Endothelial cell of umbilical vein (primary cell): ENCODE measurements around the gene PLCD4. TPM values are rescaled to one million over a fixed set of nuclear protein-coding genes. Genes with fewer than 3 reads are reported as not detected.

Experiments
- BruUV-seq: library from RNA; stranded (reverse); fragments of 400-500 nt; replicated peaks from 2 replicates; lab custom pipeline; 2021; lab: Mats Ljungman, UMichigan
- CTCF ChIA-PET: fragments of 300-600, 350-600 bp; sonication (Branson Sonifier 250); formaldehyde crosslinking; loops from one replicate; lab custom pipeline; 2021; ENCODE audit warnings: antibody characterized with exemption, inconsistent platforms; lab: Charles Lee
- POLR2A ChIA-PET: fragments of 300-600, 350-600 bp; sonication (Branson Sonifier 250); formaldehyde crosslinking; loops from one replicate; lab custom pipeline; 2021; ENCODE audit warnings: antibody characterized with exemption, inconsistent platforms; lab: Charles Lee
- DNase-seq: peaks from one replicate; pipeline ENCODE4 v3.0.0-alpha.2; 2011; ENCODE audit warnings: low read depth, low spot score
- FAIRE-seq: peaks from 2 replicates; lab custom pipeline; 2011; peaks lifted over from hg19 to GRCh38; lab: Jason Lieb, UNC
- H2AFZ ChIP-seq: 2 replicates; pipeline ENCODE4 v1.6.0; 2012; ENCODE audit warnings: low read depth, low read length, control low read depth, inconsistent platforms
- H3K27ac ChIP-seq: 2 replicates; pipeline ENCODE4 v1.5.1; 2011; ENCODE audit warnings: low read depth, mild to moderate bottlenecking, control low read depth, low read length, moderate library complexity; ENCODE audit not compliant: insufficient read depth
- H3K27me3 ChIP-seq, 2 experiments: 2 replicates each; pipeline versions ENCODE4 v1.6.0 to v1.6.1; 2011; ENCODE audit warnings: low read length in 2 of 2, mixed read lengths in 1 of 2; ENCODE audit not compliant: control insufficient read depth in 2 of 2, insufficient read depth in 2 of 2
- H3K36me3 ChIP-seq, 2 experiments: 2 replicates in 1 of 2; 3 replicates in 1 of 2; pipeline ENCODE4 v1.5.1; 2011; ENCODE audit warnings: low read length in 2 of 2, mild to moderate bottlenecking in 1 of 2, moderate library complexity in 1 of 2; ENCODE audit not compliant: control insufficient read depth in 2 of 2, insufficient read depth in 2 of 2; ENCODE audit errors: extremely low read depth in 1 of 2
- H3K4me1 ChIP-seq: 3 replicates; pipeline ENCODE4 v1.5.1; 2011; ENCODE audit warnings: mild to moderate bottlenecking, low read length; ENCODE audit not compliant: control insufficient read depth, insufficient read depth; ENCODE audit errors: extremely low read depth
- H3K4me2 ChIP-seq: 2 replicates; pipeline ENCODE4 v1.6.1; 2011; ENCODE audit warnings: low read length, control low read depth, mixed read lengths; ENCODE audit not compliant: insufficient read depth
- H3K4me3 ChIP-seq, 3 experiments: fragments of 200-600 bp in 1 of 3; sonication (generic), shearing (Covaris generic) in 1 of 3; replicated peaks in 1 of 3; 2 replicates each; pipeline ENCODE4 v1.5.1; 2011 to 2016; ENCODE audit warnings: control low read depth in 3 of 3, low read length in 3 of 3, mild to moderate bottlenecking in 2 of 3, inconsistent platforms in 1 of 3, low read depth in 1 of 3, moderate library complexity in 1 of 3; ENCODE audit not compliant: insufficient read depth in 1 of 3
- H3K79me2 ChIP-seq: 2 replicates; pipeline ENCODE4 v1.6.0; 2012; ENCODE audit warnings: low read length, inconsistent platforms; ENCODE audit not compliant: control insufficient read depth, insufficient read depth
- H3K9ac ChIP-seq: replicated peaks from 2 replicates; pipeline ENCODE3; 2011; ENCODE audit warnings: low read length, control low read depth; ENCODE audit not compliant: insufficient read depth; ENCODE audit errors: extremely low read depth
- H3K9me1 ChIP-seq: replicated peaks from 3 replicates; pipeline ENCODE4 v1.6.0; 2011; ENCODE audit warnings: mild to moderate bottlenecking, low read length; ENCODE audit not compliant: control insufficient read depth, insufficient read depth; ENCODE audit errors: extremely low read depth
- H3K9me3 ChIP-seq: replicated peaks from 2 replicates; pipeline ENCODE4 v1.5.1; 2012; ENCODE audit warnings: low read length, inconsistent platforms; ENCODE audit not compliant: control insufficient read depth, insufficient read depth
- H4K20me1 ChIP-seq: replicated peaks from 2 replicates; pipeline ENCODE3; 2011; ENCODE audit warnings: mild to moderate bottlenecking, low read length; ENCODE audit not compliant: control insufficient read depth, insufficient read depth; ENCODE audit errors: extremely low read depth
- CTCF ChIP-seq, 2 donors: IDR thresholded peaks; 1 replicate in 1 of 2; 2 replicates in 1 of 2; pipeline ENCODE4 v1.5.1; 2011; ENCODE audit warnings: low read length in 2 of 2, mild to moderate bottlenecking in 2 of 2, moderate library complexity in 2 of 2, control low read depth in 1 of 2, inconsistent platforms in 1 of 2, low read depth in 1 of 2; ENCODE audit not compliant: insufficient read depth in 1 of 2; ENCODE audit errors: extremely low read depth in 1 of 2
- EZH2 ChIP-seq: IDR thresholded peaks from 2 replicates; pipeline ENCODE4 v1.6.1; 2012; ENCODE audit warnings: borderline replicate concordance, low read depth, mild to moderate bottlenecking, moderate library complexity, low read length, inconsistent platforms; ENCODE audit not compliant: severe bottlenecking
- FOS ChIP-seq: IDR thresholded peaks from 2 replicates; pipeline ENCODE4 v1.6.1; 2011; ENCODE audit warnings: mild to moderate bottlenecking, low read length, moderate library complexity, borderline replicate concordance; ENCODE audit not compliant: insufficient read depth
- GATA2 ChIP-seq: IDR thresholded peaks from 2 replicates; pipeline ENCODE4 v1.7.0; 2011; ENCODE audit warnings: low read depth, mild to moderate bottlenecking, moderate library complexity, mixed read lengths, low read length; ENCODE audit not compliant: insufficient read length, insufficient read depth
- JUN ChIP-seq: IDR thresholded peaks from 2 replicates; pipeline ENCODE4 v1.6.1; 2011; ENCODE audit warnings: borderline replicate concordance, low read depth; ENCODE audit not compliant: insufficient read length, insufficient read depth
- MAX ChIP-seq: IDR thresholded peaks from 2 replicates; pipeline ENCODE4 v1.6.1; 2011; ENCODE audit not compliant: insufficient read depth, insufficient read length
- MYC ChIP-seq: IDR thresholded peaks from one replicate; pipeline ENCODE4 v1.6.1; 2011; ENCODE audit warnings: mild to moderate bottlenecking, low read depth, low read length
- POLR2A ChIP-seq: IDR thresholded peaks from 2 replicates; pipeline ENCODE4 v1.6.1; 2012; ENCODE audit warnings: low read depth, mild to moderate bottlenecking, control low read depth, low read length
- POLR2AphosphoS5 ChIP-seq: IDR thresholded peaks from 2 replicates; pipeline ENCODE4 v1.6.1; 2012; ENCODE audit warnings: low read depth, mild to moderate bottlenecking, control low read depth, low read length, moderate library complexity; ENCODE audit not compliant: insufficient read depth
- dilution Hi-C: fragments of 300-500 bp; cut with MboI; formaldehyde crosslinking; loops from one replicate; pipeline ENCODE4 v1.15.0; 2019; ENCODE audit warnings: low sequenced_read_pairs; ENCODE audit not compliant: extremely low pct_ligation_motif_present
- intact Hi-C: fragments of 100-400 bp; cut with micrococcal nuclease; formaldehyde crosslinking; loops from one replicate; pipeline ENCODE4 v1.10.0; 2022
- polyA plus RNA-seq, 4 experiments: library from polyadenylated mRNA; depleted of rRNA in 3 of 4; stranded (reverse) in 3 of 4; unstranded in 1 of 4; fragments of >200 nt; gene quantifications; 2 replicates each; pipeline versions ENCODE4 v1.2.1 to v1.2.3, GENCODE V29; 2011 to 2012; ENCODE audit warnings: missing spikeins in 1 of 4
- total RNA-seq: library from RNA; stranded (reverse); gene quantifications from 2 replicates; pipeline ENCODE4 v1.2.3, GENCODE V29; 2021

PLCD4 gene
- total and polyA plus RNA-seq, 2 donors (not counting 3 experiments of a cell fraction or from before 2014, with no cell fraction given) = 2.2 to 3.1 TPM

- intact Hi-C loops (no loop called here), dilution Hi-C loops (no loop called here)
- Histone ChIP-seq H3K4me2 (no peak overlapping the region), H2AFZ (no peak overlapping the region), H3K27ac (no peak overlapping the region), H3K9me3 (no peaks in the 10 kb centered on the region), H3K27me3 (no peaks in the 10 kb centered on the region), H3K36me3 (peaks cover 13% of the 10 kb centered on the region in 2 experiments), H3K79me2 (peaks cover 34% of the 10 kb centered on the region), H3K9ac (no peak overlapping the region), H3K4me3 (no peak overlapping the region), H4K20me1 (no peaks in the 10 kb centered on the region), H3K4me1 (peaks cover 9% of the 10 kb centered on the region), H3K9me1 (no peaks in the 10 kb centered on the region)
- POLR2A ChIA-PET = no interaction called here
- CTCF ChIA-PET = no interaction called here
- no peak for TF ChIP-seq POLR2AphosphoS5
- TF ChIP-seq MYC = no peak
- no TSS peak for BruUV-seq
- DNase-seq (no peak), FAIRE-seq (no peak)
Observed at GRCh38 chr2:218655751-218656150, 48.1 kb downstream of the PLCD4 start.

GRCh38 chr2:218658671-218659257 is 51.1 kb downstream of the PLCD4 start:
- dilution Hi-C loops (no loop called here), intact Hi-C loops (loop anchor here (1.0 kb wide), 4 partner anchors 14 to 189 kb away; partner anchors contain the start of genes RNF25 and STK36)
- H3K36me3 ChIP-seq = peaks cover 22 to 23% of the 10 kb centered on the region in 2 experiments
- TSS peak; percentile 28 for BruUV-seq
- DNase-seq (peak; percentile 67), FAIRE-seq (peak; percentile 89)
- H4K20me1 ChIP-seq = no peaks in the 10 kb centered on the region
- peak overlapping the region; percentile 77 for H3K4me2 ChIP-seq
- H3K27ac ChIP-seq = peak overlapping the region; percentile 24
- H3K4me3 ChIP-seq = peak overlapping the region; percentile 74 to 95 (median 87)
- POLR2A ChIA-PET = interaction anchor here (0.7 to 2.0 kb wide), 5 partner anchors 13 to 337 kb away, joined by 3 to 5 read pairs (median 4); partner anchors contain the start of genes PLCD4, RNF25 and STK36
- CTCF ChIA-PET = interaction anchor here (0.8 to 4.8 kb wide), 18 partner anchors 8 to 194 kb away, joined by 3 to 99 read pairs (median 5); partner anchors contain the start of genes CYP27A1, PLCD4, RNF25 and STK36
- H3K9me1 ChIP-seq = no peaks in the 10 kb centered on the region
- TF ChIP-seq POLR2AphosphoS5 (no peak), GATA2 (no peak), MAX (no peak), EZH2 (no peak), MYC (no peak), JUN (no peak), POLR2A (peak; percentile 5), CTCF (IDR thresholded peaks at IDR 0.05; ENCODE audit: extremely low read depth in 1 of 2, insufficient read depth in 1 of 2, low read depth in 1 of 2, low read length in 2 of 2) (peak; percentile 47 to 60), FOS (peak; percentile 22)
- H3K79me2 ChIP-seq = peaks cover 34% of the 10 kb centered on the region
- H3K9me3 ChIP-seq = no peaks in the 10 kb centered on the region
- H3K4me1 ChIP-seq = peaks cover 9% of the 10 kb centered on the region
- H3K9ac ChIP-seq = peak overlapping the region; percentile 56
- no peaks in the 10 kb centered on the region for H3K27me3 ChIP-seq
- peak overlapping the region; percentile 43 for H2AFZ ChIP-seq
